ENCODE results near the gene NPBWR2. TPM values are rescaled to one million over a fixed set of nuclear protein-coding genes. Genes with fewer than 3 reads are reported as not detected.
A peak's percentile ranks its signal among the peaks of the same experiment; 100 is the strongest.

Gene NPBWR2
- polyA plus RNA-seq, 1 donor from 2014 or later, result not detected

- H3K9me2 ChIP-seq (ENCODE audit: insufficient read depth, low read length), result no peaks in the 10 kb centered on the region
- TF ChIP-seq MXI1 (conservative IDR thresholded peaks at IDR 0.05; ENCODE audit: poor library complexity, severe bottlenecking), result no peak
- TF ChIP-seq REST (IDR thresholded peaks at IDR 0.05; ENCODE audit: borderline replicate concordance), result no peak
- TF ChIP-seq POLR2AphosphoS5 (IDR thresholded peaks at IDR 0.05), result no peak
- TF ChIP-seq EP300 (conservative IDR thresholded peaks at IDR 0.05; ENCODE audit: poor library complexity, severe bottlenecking), result no peak
- TF ChIP-seq RAD21 (conservative IDR thresholded peaks at IDR 0.05), result no peak
- TF ChIP-seq EZH2 (IDR thresholded peaks at IDR 0.05; ENCODE audit: borderline replicate concordance, insufficient read depth, low read length, poor library complexity, severe bottlenecking), result no peak
- TF ChIP-seq SMC3 (conservative IDR thresholded peaks at IDR 0.05; ENCODE audit: poor library complexity), result no peak
- no peak for TF ChIP-seq TAF1 (IDR thresholded peaks at IDR 0.05; ENCODE audit: low read depth)
- no peak for TF ChIP-seq CTCF (IDR thresholded peaks at IDR 0.05; ENCODE audit: poor library complexity, severe bottlenecking)
- H3K9ac ChIP-seq (ENCODE audit: low read length), result peak overlapping the region; percentile 64
- no peaks in the 10 kb centered on the region for H3K9me3 ChIP-seq (ENCODE audit: low read length)
- H3K79me2 ChIP-seq (replicated peaks; ENCODE audit: insufficient read depth, low read length), result no peaks in the 10 kb centered on the region
- no peaks in the 10 kb centered on the region for H3K36me3 ChIP-seq (ENCODE audit: insufficient read depth, low read length)
- H3K27ac ChIP-seq (ENCODE audit: low read length), result no peak overlapping the region
- no peaks in the 10 kb centered on the region for H3F3A ChIP-seq (ENCODE audit: insufficient read depth, low read length, poor library complexity, severe bottlenecking)
- H4K20me1 ChIP-seq (ENCODE audit: insufficient read depth), result no peaks in the 10 kb centered on the region
- H3K27me3 ChIP-seq (ENCODE audit: insufficient read depth, low read depth, low read length), result peaks cover 22% of the 10 kb centered on the region
- peak overlapping the region; percentile 71 for H3K4me3 ChIP-seq (ENCODE audit: low read length)
- H2AFZ ChIP-seq (ENCODE audit: low read depth, low read length), result no peak overlapping the region
- H3K4me2 ChIP-seq (ENCODE audit: low read length), result no peak overlapping the region
Observed at GRCh38 chr20:64084685-64085152, 22.6 kb downstream of the NPBWR2 start.

- Histone ChIP-seq H3K9me3 (ENCODE audit: low read length) (no peaks in the 10 kb centered on the region), H3K36me3 (ENCODE audit: insufficient read depth, low read length) (no peaks in the 10 kb centered on the region), H3K4me3 (ENCODE audit: low read length) (peak within 1 kb of the TSS; percentile 71), H3K79me2 (replicated peaks; ENCODE audit: insufficient read depth, low read length) (no peaks in the 10 kb centered on the region), H3F3A (ENCODE audit: insufficient read depth, low read length, poor library complexity, severe bottlenecking) (no peaks in the 10 kb centered on the region), H3K27me3 (ENCODE audit: insufficient read depth, low read depth, low read length) (peaks cover 22% of the 10 kb centered on the region), H3K4me2 (ENCODE audit: low read length) (peak within 1 kb of the TSS; percentile 30), H3K27ac (ENCODE audit: low read length) (no peak within 1 kb of the TSS), H3K9me2 (ENCODE audit: insufficient read depth, low read length) (no peaks in the 10 kb centered on the region), H3K9ac (ENCODE audit: low read length) (peak within 1 kb of the TSS; percentile 64), H4K20me1 (ENCODE audit: insufficient read depth) (no peaks in the 10 kb centered on the region), H2AFZ (ENCODE audit: low read depth, low read length) (peak within 1 kb of the TSS; percentile 21)
- TF ChIP-seq TAF1 (IDR thresholded peaks at IDR 0.05; ENCODE audit: low read depth), result no peak
- TF ChIP-seq CTCF (IDR thresholded peaks at IDR 0.05; ENCODE audit: poor library complexity, severe bottlenecking), result peak; percentile 40
- no peak for TF ChIP-seq REST (IDR thresholded peaks at IDR 0.05; ENCODE audit: borderline replicate concordance)
- TF ChIP-seq EZH2 (IDR thresholded peaks at IDR 0.05; ENCODE audit: borderline replicate concordance, insufficient read depth, low read length, poor library complexity, severe bottlenecking), result no peak
- peak; percentile 72 for TF ChIP-seq MXI1 (conservative IDR thresholded peaks at IDR 0.05; ENCODE audit: poor library complexity, severe bottlenecking)
- peak; percentile 20 for TF ChIP-seq SMC3 (conservative IDR thresholded peaks at IDR 0.05; ENCODE audit: poor library complexity)
- no peak for TF ChIP-seq RAD21 (conservative IDR thresholded peaks at IDR 0.05)
- TF ChIP-seq EP300 (conservative IDR thresholded peaks at IDR 0.05; ENCODE audit: poor library complexity, severe bottlenecking), result no peak
- TF ChIP-seq POLR2AphosphoS5 (IDR thresholded peaks at IDR 0.05), result peak; percentile 25
Observed at GRCh38 chr20:64083804-64084684, 23.3 kb downstream of the NPBWR2 start, which contains the start of gene LKAAEAR1. LKAAEAR1 (minus strand) TSS chr20:64084398; CDS start chr20:64084219, 179 bp downstream.

All from neural cell (in vitro differentiated cells).